HG02763 (cell line): ENCODE measurements around the gene CABP7.
"Not testable (repeated sequence)": the region's sequence is repeated elsewhere in the genome, so short reads cannot be mapped to it uniquely, and the experiment has no call there.

Experiments
- ATAC-seq: cut with Tn5 transposase; IDR thresholded peaks from one replicate; pipeline ENCODE4 v1.9.1; 2021; ENCODE audit warnings: mild to moderate bottlenecking, moderate library complexity; ENCODE audit not compliant: unreplicated experiment

The CABP7 gene

GRCh38 chr22:29744902-29745301 is 25.1 kb downstream of the CABP7 start:
- no peak for ATAC-seq

GRCh38 chr22:29747832-29748231 is 28.0 kb downstream of the CABP7 start:
- ATAC-seq = no peak

- ATAC-seq = no peak
Observed at GRCh38 chr22:29748248-29748893, 28.6 kb downstream of the CABP7 start.

- ATAC-seq = no peak
Observed at GRCh38 chr22:29750029-29750428, 30.2 kb downstream of the CABP7 start.

GRCh38 chr22:29750559-29751538 is 31.0 kb downstream of the CABP7 start:
- ATAC-seq = no peak

- no peak for ATAC-seq
Observed at GRCh38 chr22:29751669-29752068, 31.9 kb downstream of the CABP7 start.

GRCh38 chr22:29753808-29754657 is 34.2 kb downstream of the CABP7 start:
- no peak for ATAC-seq

- ATAC-seq = not testable (repeated sequence)
Observed at GRCh38 chr22:29754658-29755395, 35.0 kb downstream of the CABP7 start.

GRCh38 chr22:29755889-29756288 is 36.1 kb downstream of the CABP7 start:
- no peak for ATAC-seq

GRCh38 chr22:29756341-29756740 is 36.5 kb downstream of the CABP7 start:
- no peak for ATAC-seq

- no peak for ATAC-seq
Observed at GRCh38 chr22:29757096-29757495, 37.3 kb downstream of the CABP7 start.

GRCh38 chr22:29758068-29758622 is 38.3 kb downstream of the CABP7 start:
- ATAC-seq = no peak

GRCh38 chr22:29758959-29759358 is 39.2 kb downstream of the CABP7 start:
- no peak for ATAC-seq

- no peak for ATAC-seq
Observed at GRCh38 chr22:29762263-29762662, 42.5 kb downstream of the CABP7 start.

GRCh38 chr22:29765905-29766631 is 46.3 kb downstream of the CABP7 start:
- peak; percentile 6 for ATAC-seq

- ATAC-seq = peak; percentile 90
Observed at GRCh38 chr22:29766632-29767170, 46.9 kb downstream of the CABP7 start, which contains the start of gene ZMAT5. TSS of gene ZMAT5 (minus strand) at chr22:29767007. CDS start at chr22:29748544, 18,463 bp downstream.

GRCh38 chr22:29767171-29768051 is 47.6 kb downstream of the CABP7 start, which contains the start of gene UQCR10:
TSS of gene UQCR10 (plus strand) at chr22:29767369. CDS start at chr22:29767399, 30 bp downstream.
- ATAC-seq = peak; percentile 63
